Kidney tubule cell (primary cell): ENCODE measurements around the gene CASTOR1.
A peak's percentile ranks its signal among the peaks of the same experiment; 100 is the strongest.

Experiments used
- DNase-seq: peaks from one replicate; pipeline ENCODE4 v3.0.0-alpha.2; 2018; ENCODE audit warnings: low spot score

Gene CASTOR1

GRCh38 chr22:30297991-30298701 is 8.8 kb upstream of the CASTOR1 start:
- DNase-seq: no peak

- no peak for DNase-seq
These were observed 8.1 kb upstream of the CASTOR1 start for GRCh38 chr22:30297276-30297990.

DNA sequence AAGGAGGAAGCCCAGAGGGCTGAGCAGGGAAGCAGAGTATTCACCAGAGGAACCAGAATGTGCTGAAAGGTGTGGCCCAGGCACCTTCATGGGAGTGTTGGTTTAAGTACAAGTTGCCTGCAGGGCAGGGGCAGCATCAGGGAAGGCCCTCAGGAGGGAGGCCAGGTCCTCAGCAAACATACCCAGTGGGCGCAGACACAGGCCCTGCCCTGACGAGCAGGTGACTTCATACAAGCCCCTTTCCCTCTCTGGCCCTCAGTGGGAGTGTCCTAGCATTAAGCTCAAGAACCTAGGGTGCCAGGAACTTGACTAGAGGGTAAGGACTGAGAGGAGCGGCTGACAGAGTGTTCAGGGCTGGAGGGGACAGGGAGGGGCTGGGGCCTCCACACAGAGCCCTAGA is 7.5 kb upstream of the CASTOR1 start:
- no peak for DNase-seq

DNA sequence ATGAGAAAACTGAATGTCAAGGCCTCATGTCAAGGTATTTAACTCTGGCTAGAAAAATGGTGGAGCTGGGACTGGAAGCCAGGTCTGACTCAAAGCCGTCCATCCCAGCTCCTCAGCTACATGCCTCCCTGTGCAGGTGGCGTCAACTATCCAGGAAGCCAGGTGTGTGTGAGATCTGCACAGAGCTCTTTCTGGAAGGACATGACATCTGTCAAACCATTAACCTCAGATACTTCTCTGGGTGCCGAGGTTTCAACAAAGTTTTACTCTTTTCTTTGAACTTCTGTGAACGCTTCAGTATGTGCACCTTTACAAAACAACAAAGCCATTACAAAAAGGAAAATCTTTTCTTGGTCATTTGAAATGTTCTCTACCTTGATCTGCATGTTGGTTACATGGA is 7.0 kb upstream of the CASTOR1 start:
- no peak for DNase-seq

GRCh38 chr22:30295576-30295975 is 6.3 kb upstream of the CASTOR1 start:
- DNase-seq: no peak

- no peak for DNase-seq
These were observed 5.5 kb upstream of the CASTOR1 start for GRCh38 chr22:30294830-30295229.

DNA sequence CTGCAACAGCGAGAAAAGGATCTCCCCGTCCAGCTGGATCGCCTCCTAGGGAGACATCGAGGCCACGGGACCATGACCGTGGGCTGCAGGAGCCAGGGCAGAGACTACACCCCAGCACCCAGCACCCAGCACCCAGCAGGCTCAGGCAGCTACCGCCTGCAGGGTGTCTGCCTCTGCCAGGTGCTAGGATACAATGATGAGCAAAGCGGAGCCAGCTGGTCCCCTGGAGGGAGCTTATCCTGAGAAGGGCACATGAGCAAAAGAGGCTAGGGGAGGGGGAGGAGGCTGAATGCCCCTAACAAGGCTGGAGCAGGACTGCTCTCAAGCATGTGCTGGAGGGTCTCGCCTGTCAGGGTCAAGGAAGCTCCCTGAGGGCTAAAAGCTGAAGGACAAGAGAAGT is 4.8 kb upstream of the CASTOR1 start:
- no peak for DNase-seq

DNA sequence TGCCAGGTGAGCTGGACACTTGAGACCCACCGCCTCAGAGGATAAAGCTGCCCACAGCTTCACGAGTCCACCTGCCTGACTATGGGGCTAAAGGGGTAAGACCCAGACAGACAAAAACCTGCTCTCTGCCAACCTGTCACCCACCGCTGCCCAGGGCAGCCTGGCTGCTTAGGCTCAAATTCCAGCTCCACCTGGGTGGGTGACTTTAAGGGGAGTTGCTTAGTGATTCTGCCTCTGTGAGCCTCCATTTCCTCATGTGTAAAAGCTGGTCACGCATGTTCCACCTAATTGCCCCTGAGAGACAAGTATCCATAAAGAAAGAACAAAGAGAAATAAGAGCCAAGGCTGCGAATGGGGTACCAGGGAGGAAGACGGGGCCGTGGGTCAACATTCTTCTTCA is 3.7 kb upstream of the CASTOR1 start:
- no peak for DNase-seq

DNA sequence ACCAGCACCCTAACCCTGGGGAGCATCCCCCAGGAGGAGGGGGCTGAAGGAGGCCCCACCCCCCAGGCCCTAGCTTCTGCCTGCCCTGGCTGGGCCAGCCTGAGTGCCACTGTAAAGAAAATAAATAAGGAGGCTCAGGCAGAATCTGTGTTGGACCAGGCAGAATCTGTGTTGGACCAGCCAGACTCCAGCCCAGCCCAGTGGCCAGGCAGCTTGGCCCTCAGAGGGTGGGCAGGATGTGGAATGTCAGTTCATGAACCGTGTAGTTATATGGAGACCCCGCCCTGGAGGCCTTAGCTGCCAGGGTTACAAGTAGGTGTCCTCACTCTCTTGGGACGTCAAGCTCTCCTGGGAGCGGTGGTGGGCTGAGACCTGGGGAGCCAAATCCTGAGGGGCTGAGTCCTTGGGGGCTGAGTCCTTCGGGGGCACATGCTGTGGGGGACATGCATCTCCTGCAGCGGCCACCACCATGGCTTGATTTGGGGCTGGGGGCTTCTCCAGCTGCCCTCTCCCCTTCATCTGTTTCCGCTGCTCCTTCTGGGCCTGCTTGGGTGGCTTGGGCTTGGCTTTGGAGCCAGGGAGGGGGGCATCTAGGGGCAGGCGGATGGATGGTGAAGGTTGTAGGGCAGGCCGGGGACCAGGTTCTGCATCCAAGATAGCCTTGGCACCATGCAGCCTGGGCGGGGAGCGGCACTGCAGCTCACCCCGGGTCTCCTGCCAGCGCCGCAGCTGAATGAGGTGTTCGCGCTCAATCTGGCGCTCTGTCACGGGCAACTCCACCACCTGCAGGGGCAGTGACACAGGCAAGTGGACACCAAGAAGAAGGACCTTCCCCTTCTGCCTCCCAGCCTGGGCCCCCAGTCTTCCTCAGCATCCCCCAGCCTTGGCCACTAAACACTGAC is 3.0 kb upstream of the CASTOR1 start:
- no peak for DNase-seq

GRCh38 chr22:30291058-30291892 is 2.0 kb upstream of the CASTOR1 start:
- DNase-seq: peak; percentile 84

GRCh38 chr22:30290342-30291057 is 1.2 kb upstream of the CASTOR1 start:
- peak; percentile 82 for DNase-seq

GRCh38 chr22:30289980-30290313 is 642 bp upstream of the CASTOR1 start:
- DNase-seq: no peak

DNA sequence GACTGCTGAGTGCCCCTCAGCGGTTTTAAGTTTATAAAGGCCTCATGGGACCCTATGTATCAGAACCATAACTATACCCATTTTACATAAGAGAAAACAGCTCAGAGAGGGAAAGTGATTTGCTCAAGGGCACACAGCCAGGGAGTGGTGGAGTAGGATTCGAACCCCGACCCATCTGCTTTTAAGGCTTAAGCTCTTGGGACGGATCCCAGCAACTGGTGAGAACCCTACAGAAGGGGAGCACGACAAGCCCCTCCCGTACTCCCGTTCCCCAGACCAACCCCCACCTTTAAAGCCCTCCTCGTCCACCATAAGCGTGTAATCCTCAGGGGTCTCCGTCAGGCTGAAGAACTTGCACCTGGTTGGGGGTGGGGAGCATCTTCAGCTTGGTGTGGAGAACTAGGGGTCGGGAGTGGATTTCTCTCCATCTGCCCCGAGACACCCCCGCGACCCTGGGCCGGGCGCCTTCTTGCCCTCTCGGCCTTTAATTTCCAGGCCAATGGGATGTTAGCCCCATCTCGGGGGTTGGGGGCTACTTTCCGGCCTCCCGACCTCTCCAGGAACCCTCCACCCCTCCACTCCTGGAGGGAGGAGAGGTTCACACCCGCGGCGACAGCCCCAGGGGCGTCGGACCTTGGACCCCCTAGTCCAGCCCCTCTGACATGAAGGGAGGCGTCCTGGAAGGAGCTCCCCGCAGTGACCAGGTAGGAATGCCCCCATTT is 725 bp downstream of the CASTOR1 start:
- no peak for DNase-seq

DNA sequence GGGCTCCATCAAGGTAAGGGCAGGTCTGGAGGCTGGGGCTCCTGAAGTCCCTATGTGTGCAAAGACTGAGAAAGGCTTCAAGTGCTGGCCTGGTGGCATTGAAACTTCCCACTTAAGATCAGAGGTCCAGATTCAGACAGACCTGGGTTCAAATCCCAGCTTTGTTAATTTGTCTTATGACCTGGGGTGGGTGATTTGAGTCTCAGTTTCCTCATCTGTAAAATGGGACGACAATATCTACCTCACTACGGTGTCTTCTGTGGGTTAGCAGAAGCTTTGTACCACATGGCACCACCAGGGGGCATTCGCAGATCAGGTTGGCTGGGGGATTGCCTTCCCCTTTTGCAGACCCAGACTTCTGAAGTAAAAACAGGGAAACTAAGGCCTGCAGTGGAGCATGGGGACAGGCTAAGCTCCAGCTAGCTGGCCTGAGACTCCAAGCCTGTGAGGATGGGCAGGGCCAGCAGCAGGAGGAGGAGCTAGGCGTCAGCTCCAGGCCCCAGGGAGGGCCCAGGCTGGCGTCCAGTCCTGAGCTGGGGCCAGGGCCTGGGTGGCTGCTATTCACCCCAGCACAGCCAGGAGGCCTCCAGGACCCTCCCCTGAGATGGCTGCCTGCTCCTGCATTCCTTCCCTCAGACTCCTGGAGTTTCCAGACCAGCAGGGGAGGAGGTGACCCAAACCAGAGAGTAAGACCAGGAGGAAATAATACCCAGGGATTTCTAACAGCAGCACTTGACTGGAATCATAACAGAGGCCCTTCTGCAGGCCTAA is 1.5 kb downstream of the CASTOR1 start:
- DNase-seq: peak; percentile 96

DNA sequence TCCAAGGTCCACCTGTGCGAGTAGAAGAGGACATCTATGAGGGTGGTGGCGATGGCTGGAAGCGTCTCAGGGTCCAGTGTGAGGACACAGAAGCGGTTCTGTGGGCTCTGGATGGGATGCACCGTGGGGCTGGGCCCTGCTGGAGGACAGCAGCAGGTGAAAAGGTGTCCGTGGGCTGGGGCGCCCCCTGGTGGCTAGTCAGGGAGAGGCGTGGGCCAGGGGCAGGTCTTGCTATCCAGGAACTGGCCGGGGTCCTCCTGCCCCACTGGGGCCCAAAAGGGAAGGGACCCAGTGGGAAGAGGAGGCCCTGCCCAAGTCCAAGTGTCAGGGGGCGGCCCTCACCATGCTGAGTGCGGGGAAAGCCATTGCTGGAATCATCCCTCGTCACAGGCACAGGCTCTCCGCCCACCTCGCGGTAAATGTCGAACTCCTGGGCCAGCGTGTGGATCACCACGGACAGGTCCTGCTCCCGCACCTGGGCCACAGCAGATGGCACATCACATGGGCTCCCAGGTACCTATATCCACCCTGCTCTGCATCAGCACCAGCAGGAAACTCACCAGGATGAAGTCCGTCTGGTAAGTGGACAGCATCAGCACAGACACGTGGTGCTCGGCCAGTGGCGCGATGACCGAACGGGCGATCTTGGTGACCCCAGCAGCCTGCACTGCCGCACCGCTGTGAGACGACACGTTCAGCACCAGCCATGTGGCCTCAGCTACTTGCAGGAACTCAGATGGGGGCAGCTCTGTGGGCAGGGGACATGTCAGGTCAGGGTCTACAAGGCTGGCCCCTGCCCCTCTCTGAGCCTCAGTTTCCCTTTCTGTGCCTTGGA is 2.3 kb downstream of the CASTOR1 start:
- peak; percentile 71 for DNase-seq

- DNase-seq: no peak
These were observed 3.0 kb downstream of the CASTOR1 start for GRCh38 chr22:30286331-30286730.

- no peak for DNase-seq
These were observed 3.5 kb downstream of the CASTOR1 start for GRCh38 chr22:30285846-30286200.

- DNase-seq: no peak
These were observed 4.0 kb downstream of the CASTOR1 start for GRCh38 chr22:30285176-30285845.
